ENCODE measurements around the gene HHAT.
A peak's percentile ranks its signal among the peaks of the same experiment; 100 is the strongest.

- no peak for TF ChIP-seq USF2 (IDR thresholded peaks at IDR 0.05)
- TF ChIP-seq, protein P1, sequence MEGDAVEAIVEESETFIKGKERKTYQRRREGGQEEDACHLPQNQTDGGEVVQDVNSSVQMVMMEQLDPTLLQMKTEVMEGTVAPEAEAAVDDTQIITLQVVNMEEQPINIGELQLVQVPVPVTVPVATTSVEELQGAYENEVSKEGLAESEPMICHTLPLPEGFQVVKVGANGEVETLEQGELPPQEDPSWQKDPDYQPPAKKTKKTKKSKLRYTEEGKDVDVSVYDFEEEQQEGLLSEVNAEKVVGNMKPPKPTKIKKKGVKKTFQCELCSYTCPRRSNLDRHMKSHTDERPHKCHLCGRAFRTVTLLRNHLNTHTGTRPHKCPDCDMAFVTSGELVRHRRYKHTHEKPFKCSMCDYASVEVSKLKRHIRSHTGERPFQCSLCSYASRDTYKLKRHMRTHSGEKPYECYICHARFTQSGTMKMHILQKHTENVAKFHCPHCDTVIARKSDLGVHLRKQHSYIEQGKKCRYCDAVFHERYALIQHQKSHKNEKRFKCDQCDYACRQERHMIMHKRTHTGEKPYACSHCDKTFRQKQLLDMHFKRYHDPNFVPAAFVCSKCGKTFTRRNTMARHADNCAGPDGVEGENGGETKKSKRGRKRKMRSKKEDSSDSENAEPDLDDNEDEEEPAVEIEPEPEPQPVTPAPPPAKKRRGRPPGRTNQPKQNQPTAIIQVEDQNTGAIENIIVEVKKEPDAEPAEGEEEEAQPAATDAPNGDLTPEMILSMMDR (IDR thresholded peaks at IDR 0.05): peak; percentile 87
- no peak for TF ChIP-seq POLR2A (IDR thresholded peaks at IDR 0.05; ENCODE audit: low read length)
- no peak for TF ChIP-seq RNF2 (IDR thresholded peaks at IDR 0.05; ENCODE audit: borderline replicate concordance, low read depth)
- TF ChIP-seq ZFP36 (IDR thresholded peaks at IDR 0.05; ENCODE audit: borderline replicate concordance, partially characterized antibody): no peak
- TF ChIP-seq, protein P2, sequence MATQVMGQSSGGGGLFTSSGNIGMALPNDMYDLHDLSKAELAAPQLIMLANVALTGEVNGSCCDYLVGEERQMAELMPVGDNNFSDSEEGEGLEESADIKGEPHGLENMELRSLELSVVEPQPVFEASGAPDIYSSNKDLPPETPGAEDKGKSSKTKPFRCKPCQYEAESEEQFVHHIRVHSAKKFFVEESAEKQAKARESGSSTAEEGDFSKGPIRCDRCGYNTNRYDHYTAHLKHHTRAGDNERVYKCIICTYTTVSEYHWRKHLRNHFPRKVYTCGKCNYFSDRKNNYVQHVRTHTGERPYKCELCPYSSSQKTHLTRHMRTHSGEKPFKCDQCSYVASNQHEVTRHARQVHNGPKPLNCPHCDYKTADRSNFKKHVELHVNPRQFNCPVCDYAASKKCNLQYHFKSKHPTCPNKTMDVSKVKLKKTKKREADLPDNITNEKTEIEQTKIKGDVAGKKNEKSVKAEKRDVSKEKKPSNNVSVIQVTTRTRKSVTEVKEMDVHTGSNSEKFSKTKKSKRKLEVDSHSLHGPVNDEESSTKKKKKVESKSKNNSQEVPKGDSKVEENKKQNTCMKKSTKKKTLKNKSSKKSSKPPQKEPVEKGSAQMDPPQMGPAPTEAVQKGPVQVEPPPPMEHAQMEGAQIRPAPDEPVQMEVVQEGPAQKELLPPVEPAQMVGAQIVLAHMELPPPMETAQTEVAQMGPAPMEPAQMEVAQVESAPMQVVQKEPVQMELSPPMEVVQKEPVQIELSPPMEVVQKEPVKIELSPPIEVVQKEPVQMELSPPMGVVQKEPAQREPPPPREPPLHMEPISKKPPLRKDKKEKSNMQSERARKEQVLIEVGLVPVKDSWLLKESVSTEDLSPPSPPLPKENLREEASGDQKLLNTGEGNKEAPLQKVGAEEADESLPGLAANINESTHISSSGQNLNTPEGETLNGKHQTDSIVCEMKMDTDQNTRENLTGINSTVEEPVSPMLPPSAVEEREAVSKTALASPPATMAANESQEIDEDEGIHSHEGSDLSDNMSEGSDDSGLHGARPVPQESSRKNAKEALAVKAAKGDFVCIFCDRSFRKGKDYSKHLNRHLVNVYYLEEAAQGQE (IDR thresholded peaks at IDR 0.05): no peak
- TF ChIP-seq MAZ (IDR thresholded peaks at IDR 0.05; ENCODE audit: borderline replicate concordance, low read depth, low read length): no peak
- TF ChIP-seq MAFK (IDR thresholded peaks at IDR 0.05; ENCODE audit: partially characterized antibody): no peak
- no peak for TF ChIP-seq RCOR1 (IDR thresholded peaks at IDR 0.05; ENCODE audit: low read depth, low read length)
- TF ChIP-seq EP300 (IDR thresholded peaks at IDR 0.05): no peak
- no peak for TF ChIP-seq NR3C1 (IDR thresholded peaks at IDR 0.05)
- no peak for TF ChIP-seq JUN (IDR thresholded peaks at IDR 0.05)
- no peak for TF ChIP-seq EHMT2 (IDR thresholded peaks at IDR 0.05; ENCODE audit: low read depth)
- TF ChIP-seq EHF (CRISPR knock-in tag; IDR thresholded peaks at IDR 0.05): no peak
Measured at GRCh38 chr1:210400043-210400840, 71.5 kb downstream of the HHAT start.
